ENCODE results near the gene RAB37. TPM values are rescaled to one million over a fixed set of nuclear protein-coding genes. Genes with fewer than 3 reads are reported as not detected.

RAB37 gene
- total RNA-seq, 2 donors from 2014 or later: 0.66 to 0.78 TPM

DNA sequence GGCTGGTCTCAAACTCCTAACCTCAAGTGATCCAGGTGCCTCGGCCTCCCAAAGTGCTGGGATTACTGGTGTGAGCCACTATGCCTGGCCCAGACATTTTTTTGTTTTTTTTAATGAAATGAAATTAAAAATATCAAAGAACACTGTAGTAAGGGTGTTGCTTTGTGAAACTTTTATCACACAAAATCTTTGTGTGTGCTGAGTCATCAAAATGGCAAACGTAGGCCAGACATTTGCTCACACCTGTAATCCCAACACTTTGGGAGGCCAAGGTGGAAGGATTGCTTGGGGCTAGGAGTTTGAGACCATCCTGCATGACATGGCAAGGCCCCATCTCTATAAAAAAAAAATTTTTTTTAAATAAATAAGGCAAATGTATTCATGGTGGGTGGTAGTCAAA lies 29.4 kb downstream of the RAB37 start:
- 82 to 83% methylated on average over 2 of the region's 2 CpGs for WGBS, 2 donors
- Histone ChIP-seq H3K27ac (peak overlapping the region in 3 of 4 donors; percentile 82 to 89 (median 87)), H3K27me3 (no peaks in the 10 kb centered on the region)

DNA sequence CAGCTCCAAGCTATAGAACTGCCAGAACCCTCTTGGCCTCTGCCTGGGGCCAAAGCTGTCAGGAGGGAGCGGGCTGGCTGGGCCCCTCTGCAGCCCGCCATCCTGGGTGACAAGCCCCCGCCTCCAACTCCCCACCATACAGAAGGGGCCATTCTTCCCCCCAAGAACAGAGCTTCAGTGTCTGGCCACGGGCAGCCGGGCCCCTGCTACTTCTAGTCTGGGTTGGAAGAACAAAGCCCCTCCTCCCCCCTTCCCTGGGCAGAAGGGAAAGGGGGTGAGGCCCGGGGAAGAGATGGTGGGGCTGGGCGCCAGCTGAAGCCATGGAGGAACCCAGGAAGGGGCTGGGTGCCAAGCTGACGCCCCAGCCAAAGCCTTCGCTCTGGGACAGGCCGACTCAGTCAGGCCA lies 30.1 kb downstream of the RAB37 start:
- WGBS, 2 donors: 53 to 69% methylated on average over 3 to 10 of the region's 10 CpGs
- intact Hi-C loops (cut with DNase I): no loop called here
- H3K36me3 ChIP-seq (replicated peaks in 1 of 2; ENCODE audit: insufficient read depth in 1 of 2, low read depth in 2 of 2): peaks cover 0 to 1% of the 10 kb centered on the region in 2 donors
- ATAC-seq (no peak), DNase-seq (peak in 2 of 4 donors; percentile 46 to 60)
- H3K27ac ChIP-seq: peak overlapping the region; percentile 82 to 89 (median 88)
- no peak overlapping the region for H3K4me3 ChIP-seq
- H3K4me1 ChIP-seq: peaks cover 73% of the 10 kb centered on the region
- no peaks in the 10 kb centered on the region for H3K9me3 ChIP-seq
- TF ChIP-seq POLR2A (IDR thresholded peaks at IDR 0.05): no peak
- no peaks in the 10 kb centered on the region for H3K27me3 ChIP-seq

More for the DNA sequence above, 29.4 kb downstream of the RAB37 start:
- no peak for DNase-seq
- TF ChIP-seq, protein P1, sequence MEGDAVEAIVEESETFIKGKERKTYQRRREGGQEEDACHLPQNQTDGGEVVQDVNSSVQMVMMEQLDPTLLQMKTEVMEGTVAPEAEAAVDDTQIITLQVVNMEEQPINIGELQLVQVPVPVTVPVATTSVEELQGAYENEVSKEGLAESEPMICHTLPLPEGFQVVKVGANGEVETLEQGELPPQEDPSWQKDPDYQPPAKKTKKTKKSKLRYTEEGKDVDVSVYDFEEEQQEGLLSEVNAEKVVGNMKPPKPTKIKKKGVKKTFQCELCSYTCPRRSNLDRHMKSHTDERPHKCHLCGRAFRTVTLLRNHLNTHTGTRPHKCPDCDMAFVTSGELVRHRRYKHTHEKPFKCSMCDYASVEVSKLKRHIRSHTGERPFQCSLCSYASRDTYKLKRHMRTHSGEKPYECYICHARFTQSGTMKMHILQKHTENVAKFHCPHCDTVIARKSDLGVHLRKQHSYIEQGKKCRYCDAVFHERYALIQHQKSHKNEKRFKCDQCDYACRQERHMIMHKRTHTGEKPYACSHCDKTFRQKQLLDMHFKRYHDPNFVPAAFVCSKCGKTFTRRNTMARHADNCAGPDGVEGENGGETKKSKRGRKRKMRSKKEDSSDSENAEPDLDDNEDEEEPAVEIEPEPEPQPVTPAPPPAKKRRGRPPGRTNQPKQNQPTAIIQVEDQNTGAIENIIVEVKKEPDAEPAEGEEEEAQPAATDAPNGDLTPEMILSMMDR (IDR thresholded peaks at IDR 0.05): no peak
- TF ChIP-seq POLR2A (IDR thresholded peaks at IDR 0.05): no peak
- Histone ChIP-seq H3K36me3 (replicated peaks in 1 of 2; ENCODE audit: insufficient read depth in 1 of 2, low read depth in 2 of 2) (no peaks in the 10 kb centered on the region), H3K4me1 (peaks cover 79% of the 10 kb centered on the region), H3K9me3 (no peaks in the 10 kb centered on the region), H3K4me3 (no peak overlapping the region)
- no peak for ATAC-seq
- intact Hi-C loops (cut with DNase I): no loop called here

DNA sequence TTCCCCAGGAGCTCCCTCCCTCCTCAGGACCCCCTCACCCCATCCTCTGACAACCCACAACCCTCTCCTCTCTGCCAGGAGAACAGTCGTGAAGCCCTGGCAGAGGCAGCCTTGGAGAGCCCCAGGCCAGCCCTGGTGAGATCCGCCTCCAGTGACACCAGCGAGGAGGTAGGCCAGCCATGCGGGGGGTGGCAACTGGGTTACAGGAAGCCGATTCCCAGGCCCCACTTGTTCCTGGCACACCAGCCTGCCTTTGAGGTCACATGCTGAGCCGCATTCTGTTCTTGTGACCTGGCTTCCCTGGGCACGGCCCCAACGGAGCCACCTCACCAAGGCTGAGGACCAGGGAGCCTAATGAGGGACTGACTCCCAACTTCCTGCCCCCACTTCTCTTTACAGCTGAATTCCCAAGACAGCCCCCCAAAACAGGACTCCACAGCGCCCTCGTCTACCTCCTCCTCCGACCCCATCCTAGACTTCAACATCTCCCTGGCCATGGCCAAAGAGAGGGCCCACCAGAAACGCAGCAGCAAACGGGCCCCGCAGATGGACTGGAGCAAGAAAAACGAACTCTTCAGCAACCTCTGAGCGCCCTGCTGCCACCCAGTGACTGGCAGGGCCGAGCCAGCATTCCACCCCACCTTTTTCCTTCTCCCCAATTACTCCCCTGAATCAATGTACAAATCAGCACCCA lies 31.2 kb downstream of the RAB37 start:
- ATAC-seq (peak; percentile 83), DNase-seq (peak; percentile 92 to 97 (median 96))
- Histone ChIP-seq H3K27ac (peak overlapping the region; percentile 82 to 89 (median 88)), H3K4me1 (peaks cover 63% of the 10 kb centered on the region), H3K36me3 (replicated peaks in 1 of 2; ENCODE audit: insufficient read depth in 1 of 2, low read depth in 2 of 2) (peaks cover 0 to 6% of the 10 kb centered on the region in 2 donors), H3K27me3 (no peaks in the 10 kb centered on the region), H3K4me3 (no peak overlapping the region), H3K9me3 (no peaks in the 10 kb centered on the region)
- TF ChIP-seq, protein P1 (IDR thresholded peaks at IDR 0.05): peak in 1 of 7 experiments; percentile 9
- peak in 2 of 3 donors; percentile 36 to 46 for TF ChIP-seq POLR2A (IDR thresholded peaks at IDR 0.05)
- intact Hi-C loops (cut with DNase I): no loop called here
- 14 to 33% methylated on average over 13 to 17 of the region's 17 CpGs for WGBS, 2 donors

DNA sequence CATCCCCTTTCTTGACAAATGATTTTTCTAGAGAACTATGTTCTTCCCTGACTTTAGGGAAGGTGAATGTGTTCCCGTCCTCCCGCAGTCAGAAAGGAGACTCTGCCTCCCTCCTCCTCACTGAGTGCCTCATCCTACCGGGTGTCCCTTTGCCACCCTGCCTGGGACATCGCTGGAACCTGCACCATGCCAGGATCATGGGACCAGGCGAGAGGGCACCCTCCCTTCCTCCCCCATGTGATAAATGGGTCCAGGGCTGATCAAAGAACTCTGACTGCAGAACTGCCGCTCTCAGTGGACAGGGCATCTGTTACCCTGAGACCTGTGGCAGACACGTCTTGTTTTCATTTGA lies 31.7 kb downstream of the RAB37 start:
- intact Hi-C loops (cut with DNase I): no loop called here
- TF ChIP-seq, protein P1 (IDR thresholded peaks at IDR 0.05): no peak
- no peak for TF ChIP-seq POLR2A (IDR thresholded peaks at IDR 0.05)
- Histone ChIP-seq H3K4me3 (no peak overlapping the region), H3K27me3 (no peaks in the 10 kb centered on the region), H3K9me3 (no peaks in the 10 kb centered on the region), H3K36me3 (replicated peaks in 1 of 2; ENCODE audit: insufficient read depth in 1 of 2, low read depth in 2 of 2) (peaks cover 0 to 6% of the 10 kb centered on the region in 2 donors), H3K4me1 (peaks cover 57% of the 10 kb centered on the region), H3K27ac (peak overlapping the region; percentile 82 to 89 (median 88))
- 49 to 60% methylated on average over 5 to 7 of the region's 7 CpGs for WGBS, 2 donors
- no peak for DNase-seq
- ATAC-seq: no peak

DNA sequence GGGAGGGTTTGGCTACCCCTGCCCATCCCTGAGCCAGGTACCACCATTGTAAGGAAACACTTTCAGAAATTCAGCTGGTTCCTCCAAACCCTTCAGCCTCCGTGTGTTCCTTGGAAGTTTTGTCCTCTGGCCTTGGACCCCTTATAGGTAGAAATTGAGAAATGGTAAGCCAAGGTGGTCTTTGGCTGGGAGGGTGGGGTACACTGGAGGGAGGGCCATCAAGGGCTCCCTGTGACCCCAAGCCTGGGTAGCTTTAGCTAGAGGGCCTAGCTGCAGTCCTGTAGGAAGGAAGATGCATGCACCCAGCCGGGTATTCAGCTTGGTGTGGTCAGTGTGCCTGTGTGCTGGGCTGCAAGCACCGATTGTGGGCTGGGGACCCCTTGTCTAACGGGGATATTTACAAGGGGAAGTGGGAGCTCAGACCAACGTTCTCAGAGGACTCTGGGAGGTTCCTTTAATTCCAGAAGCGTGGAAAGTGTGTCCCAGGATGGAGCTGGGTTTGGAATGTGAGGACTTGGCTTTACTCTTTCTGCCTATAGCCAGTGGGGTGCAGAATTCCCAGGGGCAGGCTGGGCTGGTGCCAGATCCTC lies 32.3 kb downstream of the RAB37 start:
- ATAC-seq: no peak
- no peaks in the 10 kb centered on the region for H3K9me3 ChIP-seq
- H3K36me3 ChIP-seq (replicated peaks in 1 of 2; ENCODE audit: insufficient read depth in 1 of 2, low read depth in 2 of 2): peaks cover 0 to 6% of the 10 kb centered on the region in 2 donors
- peak overlapping the region; percentile 82 to 89 (median 88) for H3K27ac ChIP-seq
- 34 to 35% methylated on average over 5 to 6 of the region's 6 CpGs for WGBS, 2 donors
- intact Hi-C loops (cut with DNase I): no loop called here
- no peak for DNase-seq
- peaks cover 51% of the 10 kb centered on the region for H3K4me1 ChIP-seq
- no peak overlapping the region for H3K4me3 ChIP-seq
- no peak for TF ChIP-seq POLR2A (IDR thresholded peaks at IDR 0.05)
- no peaks in the 10 kb centered on the region for H3K27me3 ChIP-seq

All from body of pancreas (tissue), 4 donors.